MM.1S (cell line): ENCODE results near the gene SLC39A8.

Experiments
- DNase-seq: peaks from one replicate; pipeline ENCODE4 v3.0.0-alpha.2; 2015
- H2AFZ ChIP-seq: fragments of 300-600 bp; sonication (generic); 2 replicates; pipeline ENCODE4 v1.6.0; 2016; ENCODE audit warnings: antibody characterized with exemption, low read length
- H3F3A ChIP-seq: fragments of 300-600 bp; sonication (generic); 2 replicates; pipeline ENCODE4 v1.6.1; 2016; ENCODE audit warnings: mild to moderate bottlenecking, antibody characterized with exemption, low read length, moderate library complexity, mixed read lengths; ENCODE audit not compliant: insufficient read depth
- H3K27ac ChIP-seq: fragments of 300-600 bp; sonication (generic); 2 replicates; pipeline ENCODE4 v1.5.1; 2016; ENCODE audit warnings: mild to moderate bottlenecking, low read length
- H3K27me3 ChIP-seq: fragments of 300-600 bp; sonication (generic); replicated peaks from 2 replicates; pipeline ENCODE4 v1.6.0; 2016; ENCODE audit warnings: low read length; ENCODE audit not compliant: insufficient read depth
- H3K36me3 ChIP-seq: fragments of 300-600 bp; sonication (generic); replicated peaks from 2 replicates; pipeline ENCODE4 v1.6.1; 2016; ENCODE audit warnings: mild to moderate bottlenecking, low read length, mixed read lengths; ENCODE audit not compliant: insufficient read depth
- H3K4me1 ChIP-seq: fragments of 300-600 bp; sonication (generic); 2 replicates; pipeline ENCODE4 v1.6.1; 2016; ENCODE audit warnings: low read length, mixed read lengths
- H3K4me2 ChIP-seq: fragments of 300-600 bp; sonication (generic); 2 replicates; pipeline ENCODE4 v1.6.0; 2016; ENCODE audit warnings: low read depth, low read length
- H3K4me3 ChIP-seq: fragments of 300-600 bp; sonication (generic); 2 replicates; pipeline ENCODE4 v1.5.1; 2016; ENCODE audit warnings: low read length, mixed read lengths
- H3K79me2 ChIP-seq: fragments of 300-600 bp; sonication (generic); 2 replicates; pipeline ENCODE4 v1.6.1; 2016; ENCODE audit warnings: mixed run types, low read length, mixed read lengths
- H3K9ac ChIP-seq: fragments of 300-600 bp; sonication (generic); 2 replicates; pipeline ENCODE4 v1.6.1; 2016; ENCODE audit warnings: low read length, mixed read lengths
- H3K9me2 ChIP-seq: fragments of 300-600 bp; sonication (generic); replicated peaks from 2 replicates; pipeline ENCODE4 v1.6.1; 2016; ENCODE audit warnings: mild to moderate bottlenecking, low read length, mixed read lengths; ENCODE audit not compliant: insufficient read depth
- H3K9me3 ChIP-seq: fragments of 300-600 bp; sonication (generic); replicated peaks from 2 replicates; pipeline ENCODE4 v1.6.1; 2016; ENCODE audit warnings: mild to moderate bottlenecking, low read length, mixed read lengths; ENCODE audit not compliant: insufficient read depth
- H4K20me1 ChIP-seq: fragments of 300-600 bp; sonication (generic); 2 replicates; pipeline ENCODE4 v1.6.1; 2016; ENCODE audit warnings: mild to moderate bottlenecking, low read length, moderate library complexity, mixed read lengths; ENCODE audit not compliant: insufficient read depth
- CTCF ChIP-seq: fragments of 300-600 bp; sonication (generic); IDR thresholded peaks from 2 replicates; pipeline ENCODE4 v1.5.1; 2016; ENCODE audit warnings: antibody characterized with exemption, low read length, mixed read lengths
- EZH2 ChIP-seq: fragments of 300-600 bp; sonication (generic); optimal IDR thresholded peaks from 2 replicates; pipeline ENCODE3; 2017; ENCODE audit warnings: low read depth, mild to moderate bottlenecking, antibody characterized with exemption, low read length, mixed read lengths
- EZH2phosphoT487 ChIP-seq: fragments of 300-600 bp; sonication (generic); IDR thresholded peaks from 2 replicates; pipeline ENCODE4 v1.6.1; 2018; ENCODE audit warnings: antibody characterized with exemption, low read length

Gene SLC39A8

GRCh38 chr4:102334624-102335023, 10.7 kb downstream of the SLC39A8 start:
- no peaks in the 10 kb centered on the region for H3K9me2 ChIP-seq
- H3K9ac ChIP-seq: no peak overlapping the region
- no peaks in the 10 kb centered on the region for H3K36me3 ChIP-seq
- no peak overlapping the region for H3K4me3 ChIP-seq
- no peak for DNase-seq
- no peak overlapping the region for H2AFZ ChIP-seq
- peaks cover 75% of the 10 kb centered on the region for H3K79me2 ChIP-seq
- H3K4me1 ChIP-seq: no peaks in the 10 kb centered on the region
- H3K27me3 ChIP-seq: no peaks in the 10 kb centered on the region
- H4K20me1 ChIP-seq: no peaks in the 10 kb centered on the region
- H3F3A ChIP-seq: no peaks in the 10 kb centered on the region
- no peaks in the 10 kb centered on the region for H3K9me3 ChIP-seq
- TF ChIP-seq CTCF (no peak), EZH2phosphoT487 (no peak), EZH2 (no peak)
- no peak overlapping the region for H3K4me2 ChIP-seq
- no peak overlapping the region for H3K27ac ChIP-seq

- no peak for DNase-seq
- Histone ChIP-seq H2AFZ (no peak overlapping the region), H3K9ac (no peak overlapping the region), H3K79me2 (peaks cover 75% of the 10 kb centered on the region), H3K4me3 (no peak overlapping the region), H4K20me1 (no peaks in the 10 kb centered on the region), H3K4me1 (no peaks in the 10 kb centered on the region), H3K36me3 (no peaks in the 10 kb centered on the region), H3K27ac (no peak overlapping the region), H3K27me3 (no peaks in the 10 kb centered on the region), H3K4me2 (no peak overlapping the region), H3K9me2 (no peaks in the 10 kb centered on the region), H3K9me3 (no peaks in the 10 kb centered on the region), H3F3A (no peaks in the 10 kb centered on the region)
- TF ChIP-seq EZH2 (no peak), CTCF (no peak), EZH2phosphoT487 (no peak)
Observed at GRCh38 chr4:102333787-102334186, 11.5 kb downstream of the SLC39A8 start.

GRCh38 chr4:102328045-102328444, 17.2 kb downstream of the SLC39A8 start:
- Histone ChIP-seq H3K9ac (no peak overlapping the region), H3K27me3 (no peaks in the 10 kb centered on the region), H3K36me3 (no peaks in the 10 kb centered on the region), H3K9me3 (no peaks in the 10 kb centered on the region), H3K4me1 (peaks cover 7% of the 10 kb centered on the region), H3F3A (no peaks in the 10 kb centered on the region), H3K27ac (no peak overlapping the region), H2AFZ (no peak overlapping the region), H3K79me2 (peaks cover 43% of the 10 kb centered on the region), H4K20me1 (no peaks in the 10 kb centered on the region), H3K4me3 (no peak overlapping the region), H3K4me2 (no peak overlapping the region), H3K9me2 (no peaks in the 10 kb centered on the region)
- DNase-seq: no peak
- TF ChIP-seq CTCF: no peak
- no peak for TF ChIP-seq EZH2phosphoT487
- TF ChIP-seq EZH2: no peak
